GM12875 (cell line): ENCODE results near the gene AK2.
A peak's percentile ranks its signal among the peaks of the same experiment; 100 is the strongest.
"Not testable (repeated sequence)": the region's sequence is repeated elsewhere in the genome, so short reads cannot be mapped to it uniquely, and the experiment has no call there.

Experiments
- H3K4me3 ChIP-seq: one replicate; pipeline ENCODE4 v1.5.1; 2011; ENCODE audit warnings: low read depth, low read length, control low read depth
- CTCF ChIP-seq: IDR thresholded peaks from 2 replicates; pipeline ENCODE4 v1.5.1; 2011; ENCODE audit warnings: low read depth, mild to moderate bottlenecking, control low read depth, inconsistent platforms, low read length, moderate library complexity, borderline replicate concordance; ENCODE audit not compliant: insufficient read depth

AK2 gene

GRCh38 chr1:32998064-32998463 is 38.6 kb downstream of the AK2 start:
- no peak for TF ChIP-seq CTCF

DNA sequence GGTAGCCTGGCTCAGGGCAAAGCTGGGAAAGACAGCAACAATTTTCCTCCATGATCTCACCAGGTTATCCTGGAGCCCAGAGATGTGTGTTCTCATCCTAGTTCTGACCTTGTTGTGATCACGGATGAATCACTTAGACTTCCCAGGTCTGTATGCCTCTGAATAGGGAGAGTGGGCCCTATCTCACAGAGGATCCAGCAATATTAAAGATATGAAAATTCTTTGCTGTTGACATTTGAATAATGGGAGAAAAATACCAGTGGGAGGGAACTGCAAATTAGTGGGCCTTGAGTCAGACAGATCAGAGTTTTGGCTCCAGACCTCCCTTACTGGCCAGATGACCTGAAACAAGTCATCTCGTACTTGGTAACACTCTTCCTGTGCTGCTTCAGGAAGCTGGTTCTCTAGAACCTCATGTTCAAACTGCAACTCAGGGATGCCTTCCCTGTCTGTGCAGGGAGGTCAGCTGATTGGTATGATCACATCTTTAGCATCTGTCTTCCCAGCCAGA is 39.2 kb downstream of the AK2 start:
- no peak overlapping the region for H3K4me3 ChIP-seq
- no peak for TF ChIP-seq CTCF

More at GRCh38 chr1:32998064-32998463, 38.6 kb downstream of the AK2 start:
- H3K4me3 ChIP-seq = no peak overlapping the region

- not testable (repeated sequence) for H3K4me3 ChIP-seq
These were observed 43.4 kb downstream of the AK2 start for GRCh38 chr1:32993324-32993636.

- no peak overlapping the region for H3K4me3 ChIP-seq
- no peak for TF ChIP-seq CTCF
These were observed 44.0 kb downstream of the AK2 start for GRCh38 chr1:32992489-32993323.

DNA sequence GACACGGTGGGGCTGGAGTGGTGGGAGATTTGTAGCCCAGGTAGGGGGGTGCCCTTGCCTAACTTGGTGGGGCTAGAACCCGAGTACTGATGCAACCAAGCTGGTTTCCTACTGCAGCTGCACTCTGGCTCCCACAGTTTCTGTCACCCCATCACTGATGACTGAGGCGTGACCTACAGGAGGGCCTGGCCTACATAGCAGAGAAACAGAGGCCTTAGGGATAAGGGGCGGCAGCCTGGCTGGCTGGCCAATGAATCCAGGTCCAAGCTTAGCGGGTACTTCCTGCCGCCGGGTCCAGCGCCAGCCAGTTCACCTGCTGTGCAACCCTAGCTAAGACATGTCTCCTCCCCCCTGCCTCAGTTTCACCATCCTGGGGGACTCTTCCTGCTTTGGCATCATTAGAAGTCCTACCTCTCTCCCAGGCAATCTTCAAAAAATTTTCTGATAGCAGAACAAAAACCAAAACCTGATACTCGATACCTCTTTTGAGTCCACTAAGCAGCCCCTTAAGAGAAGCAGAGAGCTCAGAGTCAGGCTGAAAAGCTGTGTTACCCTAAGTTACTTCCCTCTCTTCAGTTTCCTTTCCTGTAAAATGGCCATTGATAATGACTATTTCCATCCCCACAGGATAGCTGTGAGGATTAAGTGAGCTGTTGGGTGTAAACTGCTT is 44.7 kb downstream of the AK2 start:
- TF ChIP-seq CTCF = no peak
- peak overlapping the region; percentile 18 for H3K4me3 ChIP-seq

GRCh38 chr1:32991386-32991785 is 45.3 kb downstream of the AK2 start:
- no peak for TF ChIP-seq CTCF
- peak overlapping the region; percentile 11 for H3K4me3 ChIP-seq

DNA sequence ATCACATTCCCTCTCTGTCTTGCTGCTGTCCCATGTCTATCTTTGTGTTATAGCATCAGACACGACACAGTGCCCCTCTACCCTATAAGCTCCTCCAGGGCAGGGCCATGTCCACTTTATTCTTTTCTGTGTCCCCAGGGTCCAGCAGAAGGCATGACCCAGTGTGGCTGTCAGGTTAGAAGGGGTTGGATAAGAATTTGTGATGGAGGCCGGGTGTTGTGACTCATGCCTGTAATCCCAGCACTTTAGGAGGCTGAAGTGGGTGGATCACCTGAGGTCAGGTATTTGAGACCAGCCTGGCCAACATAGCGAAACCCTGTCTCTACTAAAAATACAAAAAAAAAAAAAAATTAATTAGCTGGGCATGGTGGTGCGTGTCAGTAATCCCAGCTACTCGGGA is 45.8 kb downstream of the AK2 start:
- no peak overlapping the region for H3K4me3 ChIP-seq
- no peak for TF ChIP-seq CTCF
